GM13977 (cell line): ENCODE data around the gene C1orf159.

Experiments used
- DNase-seq: peaks from one replicate; pipeline ENCODE4 v3.0.0; 2012; ENCODE audit warnings: low spot score
- in situ Hi-C: fragments of 300-500 bp; cut with MboI; formaldehyde crosslinking; loops from one replicate; pipeline ENCODE4 v1.12.0; 2022; ENCODE audit warnings: low sequenced_read_pairs, low pct_unique_long_range_greater_than_20kb, mixed read lengths, inconsistent platforms; ENCODE audit not compliant: unreplicated experiment
- TF ChIP-seq, protein P1 (sequence below): IDR thresholded peaks from 2 replicates; pipeline ENCODE4 v1.5.1; 2012; ENCODE audit warnings: mild to moderate bottlenecking, control low read depth; ENCODE audit not compliant: insufficient read depth; ENCODE audit errors: extremely low read depth, missing control alignments

The C1orf159 gene

DNA sequence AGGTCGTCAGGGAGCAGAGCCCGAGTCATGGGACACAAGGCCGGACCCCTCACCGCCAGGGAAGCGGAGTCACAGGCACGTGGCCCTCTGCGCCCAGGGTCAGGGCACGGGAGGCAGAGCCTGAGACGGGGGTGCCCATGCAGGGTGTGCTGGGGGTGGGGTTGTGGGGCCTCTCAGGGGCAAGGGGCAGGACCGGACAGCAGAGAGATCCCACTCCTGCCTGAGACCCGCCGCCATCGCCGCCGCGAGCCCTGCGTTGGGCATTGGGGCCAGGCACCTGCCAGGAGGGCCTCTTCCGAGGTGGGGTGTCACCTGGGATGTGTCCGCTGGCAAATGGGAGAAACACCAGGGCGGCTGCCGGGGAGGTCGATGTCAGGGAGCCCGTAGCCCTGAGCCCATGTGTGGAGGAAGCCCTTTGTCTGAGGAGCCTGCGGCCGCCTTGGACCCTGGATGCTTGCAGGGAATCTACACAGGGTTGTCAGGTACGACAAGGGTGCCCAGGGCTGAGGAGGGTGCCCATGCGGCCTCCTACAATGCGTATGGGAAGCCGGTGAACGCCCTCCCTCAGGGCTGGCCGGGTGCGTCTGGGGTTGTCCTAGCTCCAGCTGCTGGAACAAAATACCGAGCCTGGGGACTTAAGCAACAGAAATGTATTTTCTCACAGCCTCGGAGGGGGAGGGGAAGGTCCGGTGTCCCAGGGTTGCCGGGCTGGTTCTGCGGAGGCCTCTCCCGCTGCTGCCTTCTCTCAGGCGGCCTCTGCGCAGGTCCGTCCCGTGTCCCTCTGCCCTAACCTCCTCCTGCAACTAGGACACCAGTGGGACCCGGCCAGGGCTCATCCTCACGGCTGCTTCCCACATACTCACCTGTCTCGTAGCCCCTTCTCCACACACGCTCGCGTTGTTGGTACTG is 16.4 kb upstream of the C1orf159 start:
- TF ChIP-seq, protein P1, sequence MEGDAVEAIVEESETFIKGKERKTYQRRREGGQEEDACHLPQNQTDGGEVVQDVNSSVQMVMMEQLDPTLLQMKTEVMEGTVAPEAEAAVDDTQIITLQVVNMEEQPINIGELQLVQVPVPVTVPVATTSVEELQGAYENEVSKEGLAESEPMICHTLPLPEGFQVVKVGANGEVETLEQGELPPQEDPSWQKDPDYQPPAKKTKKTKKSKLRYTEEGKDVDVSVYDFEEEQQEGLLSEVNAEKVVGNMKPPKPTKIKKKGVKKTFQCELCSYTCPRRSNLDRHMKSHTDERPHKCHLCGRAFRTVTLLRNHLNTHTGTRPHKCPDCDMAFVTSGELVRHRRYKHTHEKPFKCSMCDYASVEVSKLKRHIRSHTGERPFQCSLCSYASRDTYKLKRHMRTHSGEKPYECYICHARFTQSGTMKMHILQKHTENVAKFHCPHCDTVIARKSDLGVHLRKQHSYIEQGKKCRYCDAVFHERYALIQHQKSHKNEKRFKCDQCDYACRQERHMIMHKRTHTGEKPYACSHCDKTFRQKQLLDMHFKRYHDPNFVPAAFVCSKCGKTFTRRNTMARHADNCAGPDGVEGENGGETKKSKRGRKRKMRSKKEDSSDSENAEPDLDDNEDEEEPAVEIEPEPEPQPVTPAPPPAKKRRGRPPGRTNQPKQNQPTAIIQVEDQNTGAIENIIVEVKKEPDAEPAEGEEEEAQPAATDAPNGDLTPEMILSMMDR = no peak
- no peak for DNase-seq
- in situ Hi-C loops = no loop called here

DNA sequence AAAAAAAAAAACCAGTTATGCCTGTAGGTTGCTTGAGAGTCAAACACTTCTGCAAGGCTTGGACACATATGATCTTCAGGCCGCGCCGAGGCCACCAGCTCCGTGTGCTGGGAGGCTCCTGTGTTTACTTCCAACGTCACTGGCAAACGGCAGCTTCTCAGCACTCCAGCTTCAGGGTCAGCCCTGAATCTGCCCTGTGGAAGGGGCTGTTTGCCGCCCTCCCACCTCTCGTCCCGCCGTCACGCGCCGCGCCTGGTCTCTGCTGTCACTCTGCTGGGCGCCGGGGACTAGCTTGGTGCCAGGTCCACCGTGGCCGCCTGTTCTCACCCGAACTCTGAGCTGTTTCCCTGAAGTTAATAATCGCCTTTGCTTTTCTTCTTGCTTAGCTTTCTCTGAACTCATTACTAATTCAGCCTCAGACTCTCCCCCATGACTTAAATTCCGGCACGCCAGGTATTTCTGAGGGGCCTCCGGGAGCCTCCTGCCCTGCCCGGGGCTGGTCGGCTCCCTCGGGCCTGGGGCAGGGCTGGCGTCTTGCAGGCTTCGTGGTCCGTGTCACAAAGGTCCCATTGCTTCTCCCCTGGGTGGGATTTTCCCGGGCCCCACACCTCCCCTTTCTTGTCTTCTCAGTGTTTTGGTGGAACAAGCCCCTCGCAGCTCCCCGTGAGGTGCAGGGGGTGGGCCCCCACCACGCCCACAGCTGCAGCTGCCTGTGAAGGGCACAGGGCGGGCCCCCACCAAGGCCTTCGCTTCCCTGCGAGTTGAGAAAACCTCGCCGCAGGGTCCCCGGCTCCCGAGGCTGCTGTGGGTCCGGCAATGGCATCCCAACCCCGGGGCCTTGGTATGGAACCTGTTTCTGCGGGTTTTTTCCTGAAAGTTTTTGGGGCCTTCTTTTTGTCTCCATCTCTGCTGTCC is 14.6 kb upstream of the C1orf159 start:
- in situ Hi-C loops = no loop called here
- TF ChIP-seq, protein P1 = no peak
- no peak for DNase-seq

DNA sequence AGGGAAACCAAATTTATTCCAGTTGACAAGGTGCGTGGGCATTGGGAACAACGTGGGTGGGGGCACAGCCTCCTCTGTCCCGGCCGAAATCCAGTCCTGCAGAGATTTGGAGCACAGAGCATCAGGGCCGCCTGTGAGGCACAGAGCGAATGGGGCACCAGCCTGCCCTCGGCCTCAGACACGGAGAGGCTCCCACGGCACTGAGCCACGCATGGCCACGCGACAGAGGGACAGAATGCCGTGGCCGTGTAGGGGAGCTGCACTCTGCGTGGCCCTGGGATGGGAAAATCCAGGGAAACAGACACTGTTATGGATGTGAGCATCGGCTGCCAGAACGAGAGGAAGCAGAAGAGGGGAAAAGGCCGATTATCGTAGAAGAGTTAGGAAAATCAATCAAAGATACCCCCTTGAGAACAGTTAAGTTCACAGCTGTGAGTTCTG is 13.5 kb upstream of the C1orf159 start:
- TF ChIP-seq, protein P1 = no peak
- no peak for DNase-seq
- in situ Hi-C loops = no loop called here

DNA sequence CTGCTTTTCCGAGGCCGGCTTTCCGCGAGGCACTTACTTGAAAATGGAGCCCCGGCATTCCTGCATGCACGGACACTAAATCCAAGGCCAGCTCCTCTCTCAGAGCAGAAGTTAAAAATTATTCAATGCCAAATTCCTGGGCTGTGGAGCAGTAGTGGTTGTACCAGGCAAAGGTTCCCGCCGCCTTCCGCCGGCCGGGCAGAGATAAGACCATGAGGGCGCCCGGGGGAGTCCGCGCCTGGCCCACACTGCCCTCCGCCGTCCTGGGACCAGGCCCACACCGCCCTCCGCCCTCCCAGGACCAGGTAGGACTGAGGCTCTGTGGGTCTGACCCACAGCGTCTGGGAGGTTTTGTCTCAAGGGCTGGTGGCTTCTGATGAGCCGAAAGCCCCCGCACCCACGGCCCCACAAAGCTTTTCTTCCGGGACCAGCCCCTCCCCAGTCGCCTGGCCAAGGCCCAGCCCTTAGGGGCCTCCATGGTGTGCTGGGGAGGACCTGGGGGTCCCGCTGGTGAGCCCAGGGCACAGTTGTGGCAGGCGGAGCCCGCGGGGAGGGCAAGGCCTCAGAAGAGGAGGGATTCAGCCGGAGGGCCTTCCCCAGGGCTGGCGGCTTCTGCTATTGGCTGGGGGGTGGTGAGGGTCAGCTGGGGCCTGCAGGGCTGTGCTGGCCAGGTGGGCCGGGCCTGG is 12.7 kb upstream of the C1orf159 start:
- in situ Hi-C loops = no loop called here
- DNase-seq = no peak
- TF ChIP-seq, protein P1 = no peak

DNA sequence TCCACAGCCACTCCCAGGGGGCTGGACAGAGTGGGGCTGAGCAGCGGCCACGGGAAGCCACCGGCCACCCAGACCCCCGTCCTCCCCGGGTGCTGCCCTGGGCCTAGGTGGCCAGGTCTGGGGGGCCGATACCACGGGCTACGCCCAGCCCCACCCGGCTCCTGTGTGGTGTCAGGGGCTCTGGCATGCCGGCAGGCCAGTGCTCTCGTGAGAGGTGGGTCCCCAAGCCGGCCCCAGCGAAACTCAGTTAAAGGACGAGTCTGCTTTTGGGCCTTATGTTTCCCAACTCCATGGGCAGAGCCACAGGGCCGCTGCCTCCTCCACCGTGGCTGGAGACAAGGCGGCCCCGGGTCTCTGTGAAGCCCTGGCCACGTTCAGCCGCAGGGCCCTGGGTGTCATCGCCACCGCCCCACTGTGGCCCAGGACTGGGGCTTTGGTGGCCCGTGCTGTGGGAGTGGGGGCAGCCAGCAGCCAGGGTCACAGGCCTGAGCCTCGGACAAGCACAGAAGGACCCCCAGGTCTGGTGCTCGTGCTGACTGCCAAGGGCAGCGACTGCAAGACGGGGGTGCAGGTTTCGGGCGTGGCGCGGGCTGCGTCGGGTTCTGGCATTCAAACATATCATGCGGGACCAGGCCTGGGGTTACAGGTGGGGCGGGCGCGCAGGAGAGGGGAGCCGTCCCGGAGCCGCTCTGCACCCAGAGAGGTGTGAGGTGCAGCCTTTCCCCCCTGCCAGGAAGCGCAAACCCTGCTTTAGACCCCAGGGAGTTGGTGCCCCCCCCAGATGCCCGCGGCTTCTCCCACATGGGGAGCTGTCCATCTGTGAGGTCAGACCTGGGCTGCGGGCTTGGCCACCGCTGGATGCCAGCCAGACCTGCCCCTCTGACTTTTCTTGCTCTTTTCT is 11.9 kb upstream of the C1orf159 start:
- no peak for DNase-seq
- in situ Hi-C loops = no loop called here
- TF ChIP-seq, protein P1 = no peak
